A673 (cell line): Measurements from ENCODE around the gene WDR36. TPM values are rescaled to one million over a fixed set of nuclear protein-coding genes. Genes with fewer than 3 reads are reported as not detected.

Experiments used
- BruUV-seq: library from RNA; stranded (reverse); fragments of 400-500 nt; replicated peaks from 2 replicates; lab custom pipeline; 2021; lab: Mats Ljungman, UMichigan
- CTCF ChIA-PET: fragments of 300-600 bp; sonication (Branson Sonifier 250); formaldehyde crosslinking; loops from one replicate; lab custom pipeline; 2022; ENCODE audit warnings: antibody characterized with exemption; lab: Charles Lee
- POLR2A ChIA-PET: fragments of 300-600 bp; sonication (Branson Sonifier 250); formaldehyde crosslinking; loops from one replicate; lab custom pipeline; 2022; ENCODE audit warnings: antibody characterized with exemption; ENCODE audit not compliant: low non-redundant PET; lab: Charles Lee
- DNase-seq: peaks from one replicate; pipeline ENCODE4 v3.0.0-alpha.2; 2015; ENCODE audit warnings: low spot score
- H3K27ac ChIP-seq: fragments of 200-600 bp; sonication (generic); 2 replicates; pipeline ENCODE4 v1.5.1; 2016; ENCODE audit warnings: mixed run types, low read depth, mild to moderate bottlenecking, mixed read lengths, antibody characterized with exemption, low read length; ENCODE audit not compliant: poor library complexity, severe bottlenecking
- H3K27me3 ChIP-seq: fragments of 200-600 bp; sonication (generic); replicated peaks from 2 replicates; pipeline ENCODE4 v1.6.1; 2017; ENCODE audit warnings: mixed run types, low read depth, mild to moderate bottlenecking, mixed read lengths, antibody characterized with exemption, low read length; ENCODE audit not compliant: insufficient read depth, poor library complexity
- H3K36me3 ChIP-seq: fragments of 200-600 bp; sonication (generic); 2 replicates; pipeline ENCODE4 v1.6.1; 2016; ENCODE audit warnings: mixed run types, mild to moderate bottlenecking, mixed read lengths, antibody characterized with exemption, low read length; ENCODE audit not compliant: insufficient read depth, poor library complexity, severe bottlenecking
- H3K4me1 ChIP-seq: fragments of 200-600 bp; sonication (generic); 2 replicates; pipeline ENCODE4 v1.6.1; 2017; ENCODE audit warnings: mixed run types, mild to moderate bottlenecking, mixed read lengths, antibody characterized with exemption, low read length; ENCODE audit not compliant: insufficient read depth, poor library complexity, severe bottlenecking
- H3K4me3 ChIP-seq: fragments of 200-600 bp; sonication (generic); 2 replicates; pipeline ENCODE4 v1.5.1; 2016; ENCODE audit warnings: low read depth, mixed run types, mild to moderate bottlenecking, mixed read lengths, low read length; ENCODE audit not compliant: poor library complexity, severe bottlenecking
- H3K9me3 ChIP-seq: fragments of 200-600 bp; sonication (generic); 2 replicates; pipeline ENCODE4 v1.6.1; 2016; ENCODE audit warnings: mixed run types, low read depth, mild to moderate bottlenecking, mixed read lengths, antibody characterized with exemption, low read length; ENCODE audit not compliant: poor library complexity, severe bottlenecking
- EZH2 ChIP-seq: fragments of 200-600 bp; sonication (generic); IDR thresholded peaks from 2 replicates; pipeline ENCODE4 v1.6.1; 2017; ENCODE audit warnings: borderline replicate concordance, low read depth, mild to moderate bottlenecking, mixed read lengths, antibody characterized with exemption, low read length; ENCODE audit not compliant: poor library complexity, severe bottlenecking
- intact Hi-C: fragments of 100-400 bp; cut with micrococcal nuclease; formaldehyde crosslinking; loops from one replicate; pipeline ENCODE4 v1.10.0; 2022; ENCODE audit not compliant: unreplicated experiment
- total RNA-seq: library from RNA; stranded (reverse); gene quantifications from 2 replicates; pipeline ENCODE4 v1.2.3, GENCODE V29; 2021
- TF ChIP-seq, protein P1 (sequence below): fragments of 300-800, 200-600 bp; sonication (generic); conservative IDR thresholded peaks from 2 replicates; pipeline ENCODE4 v1.5.1; 2017; ENCODE audit warnings: low read depth, mild to moderate bottlenecking, antibody characterized with exemption, low read length, moderate library complexity, mixed read lengths

WDR36 gene
- total RNA-seq, 1 experiment from 2014 or later: 33.0 TPM

DNA sequence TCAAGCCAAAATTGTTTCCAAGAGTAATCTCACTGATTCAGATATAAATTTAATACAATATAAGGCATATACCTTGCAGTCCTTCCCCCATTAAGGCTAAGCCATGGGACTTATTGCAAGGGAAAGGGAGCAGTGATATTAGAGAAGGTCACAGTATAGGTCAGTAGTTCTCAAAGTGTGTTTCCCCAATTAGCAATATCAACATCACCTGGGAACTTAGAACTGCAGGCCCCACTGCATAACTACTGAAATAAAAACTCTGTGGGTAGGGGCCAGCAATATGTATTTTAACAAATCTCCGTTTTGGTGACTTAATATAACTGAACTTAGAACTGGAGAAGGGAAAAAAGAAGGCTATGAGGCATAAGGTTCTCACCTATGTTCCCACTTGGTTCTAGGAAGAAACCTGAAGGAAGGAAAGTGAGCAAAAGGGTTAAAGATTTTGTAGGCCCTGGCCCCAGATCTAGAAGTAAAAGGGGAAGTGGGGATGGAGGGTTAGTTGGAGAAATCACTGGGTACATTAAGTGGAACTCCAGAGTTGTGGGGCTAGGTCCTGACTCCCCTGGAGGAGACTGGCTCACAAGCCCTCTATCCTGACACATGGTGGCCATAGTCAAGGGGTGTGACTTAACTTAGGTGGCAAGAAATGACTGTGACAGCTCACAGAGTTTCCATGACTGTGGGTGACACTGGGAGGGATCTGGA, 40.7 kb downstream of the WDR36 start:
- DNase-seq: no peak
- intact Hi-C loops: no loop called here
- H3K9me3 ChIP-seq: no peaks in the 10 kb centered on the region
- no peak for TF ChIP-seq EZH2
- TF ChIP-seq, protein P1, sequence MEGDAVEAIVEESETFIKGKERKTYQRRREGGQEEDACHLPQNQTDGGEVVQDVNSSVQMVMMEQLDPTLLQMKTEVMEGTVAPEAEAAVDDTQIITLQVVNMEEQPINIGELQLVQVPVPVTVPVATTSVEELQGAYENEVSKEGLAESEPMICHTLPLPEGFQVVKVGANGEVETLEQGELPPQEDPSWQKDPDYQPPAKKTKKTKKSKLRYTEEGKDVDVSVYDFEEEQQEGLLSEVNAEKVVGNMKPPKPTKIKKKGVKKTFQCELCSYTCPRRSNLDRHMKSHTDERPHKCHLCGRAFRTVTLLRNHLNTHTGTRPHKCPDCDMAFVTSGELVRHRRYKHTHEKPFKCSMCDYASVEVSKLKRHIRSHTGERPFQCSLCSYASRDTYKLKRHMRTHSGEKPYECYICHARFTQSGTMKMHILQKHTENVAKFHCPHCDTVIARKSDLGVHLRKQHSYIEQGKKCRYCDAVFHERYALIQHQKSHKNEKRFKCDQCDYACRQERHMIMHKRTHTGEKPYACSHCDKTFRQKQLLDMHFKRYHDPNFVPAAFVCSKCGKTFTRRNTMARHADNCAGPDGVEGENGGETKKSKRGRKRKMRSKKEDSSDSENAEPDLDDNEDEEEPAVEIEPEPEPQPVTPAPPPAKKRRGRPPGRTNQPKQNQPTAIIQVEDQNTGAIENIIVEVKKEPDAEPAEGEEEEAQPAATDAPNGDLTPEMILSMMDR: no peak
- H3K36me3 ChIP-seq: no peaks in the 10 kb centered on the region
- no TSS peak for BruUV-seq
- no peak overlapping the region for H3K27ac ChIP-seq
- no peaks in the 10 kb centered on the region for H3K27me3 ChIP-seq
- H3K4me3 ChIP-seq: no peak overlapping the region
- no peaks in the 10 kb centered on the region for H3K4me1 ChIP-seq
- CTCF ChIA-PET: no interaction called here
- POLR2A ChIA-PET: no interaction called here

DNA sequence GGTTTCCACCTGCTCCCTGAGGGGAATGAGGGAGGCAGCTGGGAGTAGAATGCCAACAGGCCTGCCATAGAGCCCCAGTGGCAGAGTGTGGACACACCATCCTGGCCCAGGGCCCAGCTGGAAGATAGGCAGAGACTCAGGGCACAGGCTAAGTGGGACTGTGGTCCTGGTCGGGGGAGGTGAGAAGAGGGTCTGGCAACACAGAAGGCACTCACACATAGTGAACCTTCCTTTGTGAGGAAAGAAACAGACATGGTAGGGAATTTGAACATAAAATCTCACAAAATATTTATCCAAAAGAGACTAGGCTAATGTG, 41.2 kb downstream of the WDR36 start:
- Histone ChIP-seq H3K27ac (no peak overlapping the region), H3K4me1 (no peaks in the 10 kb centered on the region), H3K36me3 (no peaks in the 10 kb centered on the region), H3K4me3 (no peak overlapping the region), H3K9me3 (no peaks in the 10 kb centered on the region), H3K27me3 (no peaks in the 10 kb centered on the region)
- intact Hi-C loops: no loop called here
- BruUV-seq: no TSS peak
- no peak for DNase-seq
- POLR2A ChIA-PET: no interaction called here
- TF ChIP-seq EZH2: no peak
- TF ChIP-seq, protein P1: no peak
- CTCF ChIA-PET: no interaction called here

- Histone ChIP-seq H3K27me3 (no peaks in the 10 kb centered on the region), H3K27ac (no peak overlapping the region), H3K4me1 (no peaks in the 10 kb centered on the region), H3K9me3 (no peaks in the 10 kb centered on the region), H3K36me3 (no peaks in the 10 kb centered on the region), H3K4me3 (no peak overlapping the region)
- intact Hi-C loops: no loop called here
- BruUV-seq: no TSS peak
- TF ChIP-seq, protein P1: no peak
- no peak for TF ChIP-seq EZH2
- ChIA-PET POLR2A (no interaction called here), CTCF (no interaction called here)
- no peak for DNase-seq
Observed at GRCh38 chr5:111134087-111134486, 41.9 kb downstream of the WDR36 start.
